Adipocyte (in vitro differentiated cells): ENCODE results near the gene PTPN2.

Experiments
- DNase-seq: peaks from one replicate; pipeline ENCODE4 v3.0.0-alpha.2; 2015; ENCODE audit warnings: low read depth
- H3K27me3 ChIP-seq: replicated peaks from 2 replicates; pipeline ENCODE4 v1.7.0; 2013; ENCODE audit warnings: mild to moderate bottlenecking, low read length, moderate library complexity; ENCODE audit not compliant: control insufficient read depth, insufficient read depth
- H3K36me3 ChIP-seq: 2 replicates; pipeline ENCODE4 v1.7.0; 2013; ENCODE audit warnings: low read length, mild to moderate bottlenecking, moderate library complexity; ENCODE audit not compliant: control insufficient read depth, insufficient read depth, severe bottlenecking
- H3K4me1 ChIP-seq: 2 replicates; pipeline ENCODE4 v1.7.0; 2013; ENCODE audit warnings: mild to moderate bottlenecking, low read length, moderate library complexity; ENCODE audit not compliant: control insufficient read depth, insufficient read depth
- H3K4me3 ChIP-seq: 2 replicates; pipeline ENCODE4 v1.7.0; 2013; ENCODE audit warnings: mild to moderate bottlenecking, low read length, moderate library complexity
- H3K9ac ChIP-seq: 2 replicates; pipeline ENCODE4 v1.7.0; 2013; ENCODE audit warnings: mild to moderate bottlenecking, low read length, moderate library complexity
- H3K9me3 ChIP-seq: 2 replicates; pipeline ENCODE4 v1.7.0; 2013; ENCODE audit warnings: mild to moderate bottlenecking, low read length, moderate library complexity; ENCODE audit not compliant: control insufficient read depth

Gene PTPN2

DNA sequence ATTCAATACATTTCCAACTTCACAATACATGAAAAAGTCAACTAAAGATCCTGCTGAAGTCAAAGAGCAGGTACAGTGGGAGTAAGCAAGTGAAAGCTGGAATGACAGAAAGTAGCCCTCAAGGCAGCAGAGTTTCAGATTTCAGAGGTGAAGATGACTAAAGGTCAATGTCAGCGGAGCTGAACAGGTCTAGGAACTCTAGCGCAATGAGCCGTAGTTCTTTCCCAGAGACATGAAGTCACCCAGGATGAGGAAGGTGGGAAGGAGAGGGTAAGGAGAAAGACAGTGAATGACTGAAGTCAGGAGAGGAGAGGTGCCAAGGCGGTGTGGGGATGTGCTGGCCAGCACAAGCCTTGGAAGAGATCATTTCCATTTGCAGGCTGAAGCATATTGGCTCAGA, 28.1 kb downstream of the PTPN2 start:
- H3K4me3 ChIP-seq, result no peak overlapping the region
- H3K4me1 ChIP-seq, result peaks cover 5% of the 10 kb centered on the region
- H3K9ac ChIP-seq, result no peak overlapping the region
- H3K36me3 ChIP-seq, result peaks cover 16% of the 10 kb centered on the region
- H3K9me3 ChIP-seq, result no peaks in the 10 kb centered on the region
- DNase-seq, result no peak
- no peaks in the 10 kb centered on the region for H3K27me3 ChIP-seq

- Histone ChIP-seq H3K4me3 (no peak overlapping the region), H3K4me1 (peaks cover 5% of the 10 kb centered on the region), H3K9me3 (no peaks in the 10 kb centered on the region), H3K36me3 (peaks cover 24% of the 10 kb centered on the region), H3K9ac (no peak overlapping the region), H3K27me3 (no peaks in the 10 kb centered on the region)
- DNase-seq, result no peak
Measured at GRCh38 chr18:12852566-12853315, 31.3 kb downstream of the PTPN2 start.

DNA sequence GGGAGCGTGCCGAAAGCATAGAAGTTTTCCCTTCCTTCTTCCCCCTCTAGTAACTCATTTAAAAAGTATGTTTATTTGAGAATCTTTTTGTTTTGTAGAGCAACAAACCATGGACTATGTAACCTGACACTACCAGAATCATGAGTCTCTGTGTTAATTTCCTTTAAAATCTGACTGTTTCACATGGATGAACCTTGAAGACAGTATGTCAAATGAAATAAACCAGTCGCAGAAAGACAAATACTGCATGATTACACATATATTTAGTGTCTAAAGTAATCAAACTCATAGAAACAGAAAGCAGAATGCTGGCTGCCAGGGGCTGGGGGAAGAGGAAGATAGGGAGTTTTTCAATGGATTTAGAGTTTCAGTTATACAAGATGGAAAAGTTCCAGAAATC, 32.3 kb downstream of the PTPN2 start:
- Histone ChIP-seq H3K4me3 (no peak overlapping the region), H3K36me3 (peaks cover 20% of the 10 kb centered on the region), H3K9me3 (no peaks in the 10 kb centered on the region), H3K27me3 (no peaks in the 10 kb centered on the region), H3K4me1 (peaks cover 5% of the 10 kb centered on the region), H3K9ac (no peak overlapping the region)
- DNase-seq, result peak; percentile 82

GRCh38 chr18:12849548-12849947, 34.5 kb downstream of the PTPN2 start:
- no peaks in the 10 kb centered on the region for H3K27me3 ChIP-seq
- no peak for DNase-seq
- H3K4me1 ChIP-seq, result peaks cover 5% of the 10 kb centered on the region
- H3K4me3 ChIP-seq, result no peak overlapping the region
- H3K9me3 ChIP-seq, result no peaks in the 10 kb centered on the region
- peaks cover 13% of the 10 kb centered on the region for H3K36me3 ChIP-seq
- no peak overlapping the region for H3K9ac ChIP-seq

DNA sequence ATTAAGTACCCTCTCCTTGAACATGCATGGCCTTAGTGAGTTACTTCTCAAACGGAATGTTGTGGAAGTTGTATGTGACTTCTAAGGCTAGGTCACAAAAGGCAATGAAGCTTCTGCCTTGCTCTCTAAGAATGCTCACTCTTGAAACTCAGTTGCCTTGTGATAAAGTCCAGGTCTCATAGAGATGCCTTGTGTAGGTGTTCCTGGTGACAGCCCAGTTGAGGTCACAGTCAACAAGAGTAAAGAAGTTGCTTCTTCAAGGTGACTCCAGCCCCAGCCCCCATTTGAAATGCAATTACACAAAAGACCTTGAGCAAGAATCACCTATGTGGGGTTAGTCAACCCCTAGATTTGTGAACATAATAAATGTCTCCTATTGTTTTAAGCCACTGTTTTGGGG, 35.6 kb downstream of the PTPN2 start:
- Histone ChIP-seq H3K36me3 (peaks cover 13% of the 10 kb centered on the region), H3K9ac (no peak overlapping the region), H3K9me3 (no peaks in the 10 kb centered on the region), H3K4me1 (peaks cover 5% of the 10 kb centered on the region), H3K27me3 (no peaks in the 10 kb centered on the region), H3K4me3 (no peak overlapping the region)
- no peak for DNase-seq

- Histone ChIP-seq H3K36me3 (peaks cover 9% of the 10 kb centered on the region), H3K9ac (no peak overlapping the region), H3K4me1 (peaks cover 8% of the 10 kb centered on the region), H3K27me3 (no peaks in the 10 kb centered on the region), H3K4me3 (no peak overlapping the region), H3K9me3 (no peaks in the 10 kb centered on the region)
- no peak for DNase-seq
Measured at GRCh38 chr18:12844391-12844790, 39.6 kb downstream of the PTPN2 start.

DNA sequence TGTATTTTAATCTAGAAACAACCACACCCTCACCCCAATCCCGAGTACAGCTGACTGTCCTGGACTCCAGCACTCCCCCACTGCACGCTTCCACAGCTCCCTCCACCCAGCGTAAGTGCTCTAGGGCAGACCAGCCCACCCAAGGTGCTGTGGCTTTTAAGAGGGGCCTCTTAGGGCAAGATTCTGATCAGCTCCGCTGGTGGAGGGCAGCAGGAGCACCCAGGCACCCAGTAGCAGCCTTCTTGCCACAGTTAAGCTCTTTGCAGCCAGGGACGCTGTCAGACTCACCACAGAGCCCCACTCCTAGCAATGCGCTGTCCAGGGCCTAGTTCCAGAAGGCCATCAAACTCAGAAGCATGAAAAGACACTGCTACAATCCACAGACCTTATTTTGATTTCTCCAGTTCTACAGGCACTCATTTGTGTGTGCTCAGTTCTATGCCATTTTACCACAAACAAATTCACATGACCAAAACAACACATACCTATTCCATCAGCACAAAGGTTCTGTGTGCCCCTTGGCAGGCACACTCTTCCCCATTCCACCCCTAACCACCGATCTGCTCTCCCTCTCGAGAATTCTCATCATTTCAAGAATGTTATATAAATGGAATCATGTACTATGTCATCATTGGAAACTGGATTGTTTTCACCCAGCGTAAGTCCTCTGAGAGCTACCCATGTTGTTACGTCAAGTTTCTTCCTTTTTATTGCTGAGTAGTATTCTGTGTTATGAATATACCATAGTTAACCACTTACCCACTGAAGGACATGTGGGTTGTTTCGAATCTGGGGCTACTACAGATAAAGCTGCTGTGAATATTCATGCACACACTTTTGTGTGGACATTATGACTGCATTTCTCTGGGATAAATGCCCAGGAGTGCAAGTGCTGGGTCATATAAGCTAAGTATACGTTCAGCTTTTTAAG, 40.4 kb downstream of the PTPN2 start:
- Histone ChIP-seq H3K9me3 (no peaks in the 10 kb centered on the region), H3K4me3 (no peak overlapping the region), H3K4me1 (peaks cover 13% of the 10 kb centered on the region), H3K27me3 (no peaks in the 10 kb centered on the region), H3K36me3 (peaks cover 6% of the 10 kb centered on the region), H3K9ac (no peak overlapping the region)
- DNase-seq, result no peak

GRCh38 chr18:12842459-12843380, 41.3 kb downstream of the PTPN2 start:
- no peaks in the 10 kb centered on the region for H3K36me3 ChIP-seq
- no peak overlapping the region for H3K9ac ChIP-seq
- H3K4me1 ChIP-seq, result peaks cover 21% of the 10 kb centered on the region
- H3K9me3 ChIP-seq, result no peaks in the 10 kb centered on the region
- no peaks in the 10 kb centered on the region for H3K27me3 ChIP-seq
- DNase-seq, result no peak
- H3K4me3 ChIP-seq, result no peak overlapping the region

DNA sequence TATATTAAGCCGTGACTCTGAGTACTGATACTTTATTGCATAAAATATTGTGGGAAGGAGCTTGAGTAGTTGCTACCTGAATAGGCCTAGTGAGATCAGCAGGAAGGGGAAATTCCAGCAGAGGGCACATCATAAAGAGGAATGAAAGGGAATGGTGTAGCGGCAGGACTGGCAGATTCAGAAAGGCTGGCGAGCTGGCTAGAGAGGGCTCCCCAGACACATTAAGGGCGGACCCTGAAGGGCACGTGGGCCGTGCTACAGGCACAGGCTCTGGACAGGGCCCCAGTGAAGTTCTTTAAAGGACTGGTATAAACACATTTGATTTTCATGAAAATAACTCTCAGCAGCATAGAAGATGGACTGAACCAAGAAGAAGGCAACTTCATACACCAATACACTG, 43.0 kb downstream of the PTPN2 start:
- DNase-seq, result no peak
- H3K4me3 ChIP-seq, result no peak overlapping the region

GRCh38 chr18:12840382-12840781, 43.7 kb downstream of the PTPN2 start:
- Histone ChIP-seq H3K9ac (no peak overlapping the region), H3K9me3 (no peaks in the 10 kb centered on the region), H3K4me1 (peaks cover 38% of the 10 kb centered on the region), H3K4me3 (no peak overlapping the region), H3K36me3 (no peaks in the 10 kb centered on the region), H3K27me3 (no peaks in the 10 kb centered on the region)
- DNase-seq, result no peak

More for the DNA sequence above, 43.0 kb downstream of the PTPN2 start:
- H3K36me3 ChIP-seq, result no peaks in the 10 kb centered on the region
- no peaks in the 10 kb centered on the region for H3K27me3 ChIP-seq
- no peaks in the 10 kb centered on the region for H3K9me3 ChIP-seq
- H3K9ac ChIP-seq, result no peak overlapping the region
- H3K4me1 ChIP-seq, result peaks cover 38% of the 10 kb centered on the region
